ENCODE results near the gene TTC16. TPM values are rescaled to one million over a fixed set of nuclear protein-coding genes. Genes with fewer than 3 reads are reported as not detected.

Gene TTC16
- total RNA-seq, 1 donor = under 0.01 TPM

DNA sequence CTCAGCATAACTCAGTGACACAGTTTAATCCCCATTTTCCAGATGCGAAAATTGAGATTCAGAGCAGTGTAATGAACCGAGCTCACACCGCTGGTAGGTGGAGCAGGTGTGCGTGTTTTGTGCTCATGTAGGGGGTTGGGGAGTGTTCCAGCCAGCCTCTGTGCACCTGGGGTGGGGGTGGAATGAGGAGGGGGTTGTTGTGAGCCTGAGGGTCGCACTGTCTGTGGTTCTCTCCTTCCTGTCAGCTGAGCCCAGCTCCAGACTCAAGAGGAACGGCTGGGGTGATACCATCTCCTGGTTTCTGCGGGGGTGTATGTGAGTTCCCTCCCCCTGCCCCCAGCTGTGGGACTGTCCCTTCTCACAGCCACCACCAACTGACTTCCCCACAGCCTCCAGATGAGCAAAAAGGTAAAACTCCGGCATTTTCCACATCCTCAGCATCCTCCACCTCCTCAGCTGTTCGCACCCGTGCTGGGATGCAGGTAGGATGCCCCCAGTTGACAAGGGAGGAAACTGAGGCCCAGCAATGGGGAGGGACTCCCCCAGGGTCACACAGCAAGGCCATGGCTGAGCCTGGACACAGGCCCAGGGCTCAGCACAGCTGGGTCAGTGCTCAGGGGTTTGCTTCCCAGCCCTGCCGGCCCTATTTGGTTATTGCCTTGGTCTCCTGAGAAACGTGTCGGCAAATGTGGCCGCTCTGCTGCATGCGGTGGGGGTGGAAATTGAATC lies 60.5 kb downstream of the TTC16 start:
- Histone ChIP-seq H3K4me1 (ENCODE audit: insufficient read depth, low read length) (peaks cover 4% of the 10 kb centered on the region), H2AFZ (ENCODE audit: low read length) (no peak overlapping the region), H3K9me3 (ENCODE audit: low read depth, low read length) (no peaks in the 10 kb centered on the region), H3K79me2 (ENCODE audit: insufficient read depth, low read length) (no peaks in the 10 kb centered on the region), H3K27ac (ENCODE audit: low read depth, low read length) (no peak overlapping the region), H3K36me3 (ENCODE audit: insufficient read depth, low read length) (no peaks in the 10 kb centered on the region), H3K4me2 (ENCODE audit: insufficient read depth, low read length) (no peak overlapping the region), H3K4me3 (ENCODE audit: insufficient read depth, low read length) (no peak overlapping the region), H4K20me1 (ENCODE audit: insufficient read depth, low read length) (no peaks in the 10 kb centered on the region), H3K27me3 (ENCODE audit: insufficient read depth, low read length) (peaks cover 4% of the 10 kb centered on the region)
- peak; percentile 52 for DNase-seq (ENCODE audit: insufficient read length, low spot score, missing footprints)
- no peak for TF ChIP-seq CTCF (IDR thresholded peaks at IDR 0.05; ENCODE audit: extremely low read depth, low read depth, low read length)

- H3K79me2 ChIP-seq (ENCODE audit: insufficient read depth, low read length) = no peaks in the 10 kb centered on the region
- no peak overlapping the region for H3K27ac ChIP-seq (ENCODE audit: low read depth, low read length)
- no peak overlapping the region for H3K4me2 ChIP-seq (ENCODE audit: insufficient read depth, low read length)
- TF ChIP-seq CTCF (IDR thresholded peaks at IDR 0.05; ENCODE audit: extremely low read depth, low read depth, low read length) = no peak
- DNase-seq (ENCODE audit: insufficient read length, low spot score, missing footprints) = no peak
- no peaks in the 10 kb centered on the region for H3K4me1 ChIP-seq (ENCODE audit: insufficient read depth, low read length)
- no peak overlapping the region for H2AFZ ChIP-seq (ENCODE audit: low read length)
- peaks cover 4% of the 10 kb centered on the region for H3K27me3 ChIP-seq (ENCODE audit: insufficient read depth, low read length)
- H3K4me3 ChIP-seq (ENCODE audit: insufficient read depth, low read length) = no peak overlapping the region
- no peaks in the 10 kb centered on the region for H3K9me3 ChIP-seq (ENCODE audit: low read depth, low read length)
- H4K20me1 ChIP-seq (ENCODE audit: insufficient read depth, low read length) = no peaks in the 10 kb centered on the region
- no peaks in the 10 kb centered on the region for H3K36me3 ChIP-seq (ENCODE audit: insufficient read depth, low read length)
These were observed 61.0 kb downstream of the TTC16 start for GRCh38 chr9:127776924-127777289.

DNA sequence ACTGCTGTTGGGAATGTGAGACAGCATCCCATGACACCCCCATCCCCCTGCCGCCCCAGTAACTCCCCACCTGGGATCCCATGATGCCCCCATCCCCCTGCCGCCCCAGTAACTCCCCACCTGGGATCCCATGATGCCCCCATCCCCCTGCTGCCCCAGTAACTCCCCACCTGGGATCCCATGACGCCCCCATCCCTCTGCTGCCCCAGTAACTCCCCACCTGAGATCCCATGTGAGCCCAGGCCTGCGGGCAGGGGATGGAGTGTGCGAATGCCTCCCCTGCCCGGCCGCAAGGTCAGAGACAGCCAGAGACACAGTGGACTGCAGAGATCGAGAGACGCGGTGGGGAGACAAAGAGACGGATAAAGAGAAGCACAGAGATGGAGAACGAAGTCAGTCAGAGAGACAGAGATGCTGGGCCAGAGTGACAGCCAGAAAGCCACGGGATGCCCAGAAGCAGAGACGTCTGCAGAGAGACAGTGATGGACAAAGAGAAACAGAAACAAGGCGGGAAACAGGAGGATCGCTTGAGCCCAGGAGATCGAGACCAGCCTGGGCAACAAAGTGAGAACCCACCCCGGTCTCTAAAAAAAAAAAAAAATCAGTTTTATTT lies 61.6 kb downstream of the TTC16 start:
- Histone ChIP-seq H3K27me3 (ENCODE audit: insufficient read depth, low read length) (peaks cover 3% of the 10 kb centered on the region), H3K4me2 (ENCODE audit: insufficient read depth, low read length) (no peak overlapping the region), H3K36me3 (ENCODE audit: insufficient read depth, low read length) (no peaks in the 10 kb centered on the region), H3K9me3 (ENCODE audit: low read depth, low read length) (no peaks in the 10 kb centered on the region), H3K4me3 (ENCODE audit: insufficient read depth, low read length) (no peak overlapping the region), H3K79me2 (ENCODE audit: insufficient read depth, low read length) (no peaks in the 10 kb centered on the region), H2AFZ (ENCODE audit: low read length) (no peak overlapping the region), H3K27ac (ENCODE audit: low read depth, low read length) (no peak overlapping the region), H4K20me1 (ENCODE audit: insufficient read depth, low read length) (no peaks in the 10 kb centered on the region), H3K4me1 (ENCODE audit: insufficient read depth, low read length) (no peaks in the 10 kb centered on the region)
- DNase-seq (ENCODE audit: insufficient read length, low spot score, missing footprints) = no peak
- TF ChIP-seq CTCF (IDR thresholded peaks at IDR 0.05; ENCODE audit: extremely low read depth, low read depth, low read length) = no peak

DNA sequence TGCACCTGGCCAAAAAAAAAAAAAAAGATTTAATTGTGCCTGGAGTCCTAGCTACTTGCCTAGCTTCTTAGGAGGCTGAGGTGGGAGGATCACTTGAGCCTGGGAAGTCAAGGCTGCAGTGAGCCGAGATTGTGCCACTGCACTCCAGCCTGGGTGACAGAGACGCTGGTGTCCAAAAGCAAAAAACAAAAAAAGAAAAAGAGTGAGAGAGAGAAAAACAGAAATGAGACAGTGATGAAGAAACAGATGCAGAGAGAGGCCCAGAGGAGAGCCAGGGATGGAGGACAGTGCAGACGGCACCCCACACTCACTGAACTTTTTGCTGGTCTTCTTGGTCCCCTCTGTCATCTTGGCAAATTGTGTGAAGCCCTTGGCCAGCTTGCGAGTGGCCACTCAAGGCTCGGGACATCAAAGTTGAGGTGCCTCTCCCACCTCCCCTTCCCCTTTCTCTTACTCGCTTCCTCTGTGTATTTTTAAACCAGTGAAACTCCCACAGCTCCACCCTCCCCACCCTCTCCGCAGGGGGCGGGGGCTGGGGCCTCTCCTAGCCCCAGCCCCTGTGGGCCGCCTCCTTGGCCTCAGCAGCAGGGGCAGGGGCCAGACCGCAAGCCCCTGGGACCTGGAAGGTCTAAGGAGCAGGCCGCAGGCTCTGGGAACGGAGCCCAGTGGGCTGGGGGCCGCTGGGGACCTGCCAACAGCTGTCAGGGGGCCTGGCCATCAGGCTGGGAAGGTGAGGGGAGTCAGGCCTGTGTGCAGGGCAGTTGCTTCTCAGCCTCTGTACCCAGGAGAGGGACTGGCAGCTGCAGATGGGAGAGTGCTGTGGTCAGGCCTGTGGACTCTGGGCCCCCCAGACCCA lies 62.6 kb downstream of the TTC16 start, which contains the start of gene SH2D3C:
Gene SH2D3C (minus strand): TSS at position 387 of the 856 bp plus-strand sequence. CDS start 39 bp downstream, at position 348.
- Histone ChIP-seq H4K20me1 (ENCODE audit: insufficient read depth, low read length) (no peaks in the 10 kb centered on the region), H3K4me3 (ENCODE audit: insufficient read depth, low read length) (no peak within 1 kb of the TSS), H3K27ac (ENCODE audit: low read depth, low read length) (no peak within 1 kb of the TSS), H3K9me3 (ENCODE audit: low read depth, low read length) (no peaks in the 10 kb centered on the region), H3K79me2 (ENCODE audit: insufficient read depth, low read length) (no peaks in the 10 kb centered on the region), H3K27me3 (ENCODE audit: insufficient read depth, low read length) (no peaks in the 10 kb centered on the region), H3K4me1 (ENCODE audit: insufficient read depth, low read length) (no peaks in the 10 kb centered on the region), H3K36me3 (ENCODE audit: insufficient read depth, low read length) (no peaks in the 10 kb centered on the region), H2AFZ (ENCODE audit: low read length) (no peak within 1 kb of the TSS), H3K4me2 (ENCODE audit: insufficient read depth, low read length) (no peak within 1 kb of the TSS)
- no peak for TF ChIP-seq CTCF (IDR thresholded peaks at IDR 0.05; ENCODE audit: extremely low read depth, low read depth, low read length)
- no peak for DNase-seq (ENCODE audit: insufficient read length, low spot score, missing footprints)

Data from osteoblast (primary cell).